ENCODE results near the gene RFX3.

Gene RFX3

GRCh38 chr9:3367185-3367584 lies 158.6 kb downstream of the RFX3 start:
- Histone ChIP-seq H3K4me2 (ENCODE audit: insufficient read depth, low read length) (no peak overlapping the region), H3K79me2 (ENCODE audit: insufficient read depth, low read length) (no peaks in the 10 kb centered on the region), H3K9ac (ENCODE audit: low read depth, low read length) (no peak overlapping the region), H2AFZ (ENCODE audit: low read depth, low read length) (no peak overlapping the region), H3K27ac (ENCODE audit: low read length) (no peak overlapping the region), H3K4me1 (ENCODE audit: insufficient read depth, low read length) (no peaks in the 10 kb centered on the region), H3K9me3 (ENCODE audit: insufficient read depth, low read length, severe bottlenecking) (no peaks in the 10 kb centered on the region), H3K4me3 (ENCODE audit: low read depth in 1 of 2, low read length in 2 of 2) (no peak overlapping the region), H4K20me1 (ENCODE audit: insufficient read depth, low read length) (no peaks in the 10 kb centered on the region), H3K27me3 (ENCODE audit: insufficient read depth, low read length, poor library complexity) (no peaks in the 10 kb centered on the region), H3K36me3 (ENCODE audit: insufficient read depth, low read length) (no peaks in the 10 kb centered on the region)
- ATAC-seq (ENCODE audit: insufficient read depth, low read depth) = no peak
- TF ChIP-seq, protein P1, sequence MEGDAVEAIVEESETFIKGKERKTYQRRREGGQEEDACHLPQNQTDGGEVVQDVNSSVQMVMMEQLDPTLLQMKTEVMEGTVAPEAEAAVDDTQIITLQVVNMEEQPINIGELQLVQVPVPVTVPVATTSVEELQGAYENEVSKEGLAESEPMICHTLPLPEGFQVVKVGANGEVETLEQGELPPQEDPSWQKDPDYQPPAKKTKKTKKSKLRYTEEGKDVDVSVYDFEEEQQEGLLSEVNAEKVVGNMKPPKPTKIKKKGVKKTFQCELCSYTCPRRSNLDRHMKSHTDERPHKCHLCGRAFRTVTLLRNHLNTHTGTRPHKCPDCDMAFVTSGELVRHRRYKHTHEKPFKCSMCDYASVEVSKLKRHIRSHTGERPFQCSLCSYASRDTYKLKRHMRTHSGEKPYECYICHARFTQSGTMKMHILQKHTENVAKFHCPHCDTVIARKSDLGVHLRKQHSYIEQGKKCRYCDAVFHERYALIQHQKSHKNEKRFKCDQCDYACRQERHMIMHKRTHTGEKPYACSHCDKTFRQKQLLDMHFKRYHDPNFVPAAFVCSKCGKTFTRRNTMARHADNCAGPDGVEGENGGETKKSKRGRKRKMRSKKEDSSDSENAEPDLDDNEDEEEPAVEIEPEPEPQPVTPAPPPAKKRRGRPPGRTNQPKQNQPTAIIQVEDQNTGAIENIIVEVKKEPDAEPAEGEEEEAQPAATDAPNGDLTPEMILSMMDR (IDR thresholded peaks at IDR 0.05; ENCODE audit: borderline replicate concordance, extremely low read depth, low read length, poor library complexity, severe bottlenecking) = no peak
- no peak for TF ChIP-seq EZH2 (IDR thresholded peaks at IDR 0.05; ENCODE audit: borderline replicate concordance, low read depth, low read length, severe bottlenecking)
- no peak for DNase-seq

DNA sequence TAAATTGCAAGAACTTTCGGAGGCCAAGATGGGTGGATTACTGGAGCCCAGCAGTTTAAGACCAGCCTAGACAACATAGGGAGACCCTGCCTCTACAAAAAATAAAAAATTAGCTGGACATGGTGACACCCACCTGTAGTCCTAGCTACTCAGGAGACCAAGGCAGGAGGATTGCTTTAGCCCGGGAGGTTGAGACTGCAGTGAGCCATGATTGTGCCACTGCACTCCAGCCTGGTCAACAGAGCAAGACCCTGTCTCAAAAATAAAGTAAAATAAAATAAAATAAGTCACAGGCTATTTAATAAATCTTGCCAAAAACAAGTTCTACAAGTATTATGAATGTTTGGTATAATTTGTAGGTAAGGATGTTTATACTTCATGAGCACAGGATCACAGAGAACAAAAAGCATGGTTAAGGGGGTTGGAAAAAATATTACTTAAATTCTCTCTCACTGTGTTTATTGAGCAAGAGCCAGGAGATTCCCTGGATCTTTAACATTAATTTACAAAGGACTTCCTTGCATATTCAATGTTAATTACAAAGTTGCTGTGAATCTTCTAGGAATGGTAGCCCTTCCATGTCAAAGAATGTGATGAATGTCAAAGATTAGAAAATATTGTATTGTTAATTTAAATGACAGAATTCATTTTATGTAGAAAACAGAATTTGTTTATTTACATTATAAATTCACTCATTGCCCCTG lies 164.0 kb downstream of the RFX3 start:
- Histone ChIP-seq H3K9me3 (ENCODE audit: insufficient read depth, low read length, severe bottlenecking) (no peaks in the 10 kb centered on the region), H2AFZ (ENCODE audit: low read depth, low read length) (no peak overlapping the region), H3K4me2 (ENCODE audit: insufficient read depth, low read length) (no peak overlapping the region), H3K27me3 (ENCODE audit: insufficient read depth, low read length, poor library complexity) (no peaks in the 10 kb centered on the region), H3K4me1 (ENCODE audit: insufficient read depth, low read length) (no peaks in the 10 kb centered on the region), H4K20me1 (ENCODE audit: insufficient read depth, low read length) (no peaks in the 10 kb centered on the region), H3K79me2 (ENCODE audit: insufficient read depth, low read length) (no peaks in the 10 kb centered on the region), H3K27ac (ENCODE audit: low read length) (no peak overlapping the region), H3K4me3 (ENCODE audit: low read depth in 1 of 2, low read length in 2 of 2) (no peak overlapping the region), H3K36me3 (ENCODE audit: insufficient read depth, low read length) (no peaks in the 10 kb centered on the region), H3K9ac (ENCODE audit: low read depth, low read length) (no peak overlapping the region)
- no peak for TF ChIP-seq EZH2 (IDR thresholded peaks at IDR 0.05; ENCODE audit: borderline replicate concordance, low read depth, low read length, severe bottlenecking)
- TF ChIP-seq, protein P1 (IDR thresholded peaks at IDR 0.05; ENCODE audit: borderline replicate concordance, extremely low read depth, low read length, poor library complexity, severe bottlenecking) = no peak
- ATAC-seq (ENCODE audit: insufficient read depth, low read depth) (no peak), DNase-seq (no peak)

- Histone ChIP-seq H3K4me3 (ENCODE audit: low read depth in 1 of 2, low read length in 2 of 2) (no peak overlapping the region), H3K27ac (ENCODE audit: low read length) (no peak overlapping the region), H3K4me2 (ENCODE audit: insufficient read depth, low read length) (no peak overlapping the region), H3K27me3 (ENCODE audit: insufficient read depth, low read length, poor library complexity) (no peaks in the 10 kb centered on the region), H3K79me2 (ENCODE audit: insufficient read depth, low read length) (no peaks in the 10 kb centered on the region), H3K9ac (ENCODE audit: low read depth, low read length) (no peak overlapping the region), H3K4me1 (ENCODE audit: insufficient read depth, low read length) (no peaks in the 10 kb centered on the region), H3K9me3 (ENCODE audit: insufficient read depth, low read length, severe bottlenecking) (no peaks in the 10 kb centered on the region), H3K36me3 (ENCODE audit: insufficient read depth, low read length) (no peaks in the 10 kb centered on the region), H4K20me1 (ENCODE audit: insufficient read depth, low read length) (no peaks in the 10 kb centered on the region), H2AFZ (ENCODE audit: low read depth, low read length) (no peak overlapping the region)
- no peak for DNase-seq
- TF ChIP-seq, protein P1 (IDR thresholded peaks at IDR 0.05; ENCODE audit: borderline replicate concordance, extremely low read depth, low read length, poor library complexity, severe bottlenecking) = no peak
- TF ChIP-seq EZH2 (IDR thresholded peaks at IDR 0.05; ENCODE audit: borderline replicate concordance, low read depth, low read length, severe bottlenecking) = no peak
- ATAC-seq (ENCODE audit: insufficient read depth, low read depth) = no peak
Observed at GRCh38 chr9:3361116-3361515, 164.7 kb downstream of the RFX3 start.
